ENCODE measurements around the gene LILRA5. TPM values are rescaled to one million over a fixed set of nuclear protein-coding genes. Genes with fewer than 3 reads are reported as not detected.

The LILRA5 gene
- total and polyA plus RNA-seq, 2 of the 8 experiments (the other 6 are each of a cell fraction or from before 2014, with no cell fraction given): not detected

- TF ChIP-seq, protein P1, sequence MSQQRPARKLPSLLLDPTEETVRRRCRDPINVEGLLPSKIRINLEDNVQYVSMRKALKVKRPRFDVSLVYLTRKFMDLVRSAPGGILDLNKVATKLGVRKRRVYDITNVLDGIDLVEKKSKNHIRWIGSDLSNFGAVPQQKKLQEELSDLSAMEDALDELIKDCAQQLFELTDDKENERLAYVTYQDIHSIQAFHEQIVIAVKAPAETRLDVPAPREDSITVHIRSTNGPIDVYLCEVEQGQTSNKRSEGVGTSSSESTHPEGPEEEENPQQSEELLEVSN (IDR thresholded peaks at IDR 0.05): no peak
- no peak for TF ChIP-seq CHD1 (IDR thresholded peaks at IDR 0.05; ENCODE audit: low read depth, low read length)
- no peak for TF ChIP-seq NANOG (IDR thresholded peaks at IDR 0.05; ENCODE audit: insufficient read depth, low read depth, low read length, poor library complexity, severe bottlenecking)
Measured at GRCh38 chr19:54338521-54338920, 25.6 kb upstream of the LILRA5 start (continued).

All from H1 (cell line).